ENCODE results near the gene SREBF1. TPM values are rescaled to one million over a fixed set of nuclear protein-coding genes. Genes with fewer than 3 reads are reported as not detected.

The SREBF1 gene
- total RNA-seq, 4 donors from 2014 or later = 118 to 226 (median 185) TPM

DNA sequence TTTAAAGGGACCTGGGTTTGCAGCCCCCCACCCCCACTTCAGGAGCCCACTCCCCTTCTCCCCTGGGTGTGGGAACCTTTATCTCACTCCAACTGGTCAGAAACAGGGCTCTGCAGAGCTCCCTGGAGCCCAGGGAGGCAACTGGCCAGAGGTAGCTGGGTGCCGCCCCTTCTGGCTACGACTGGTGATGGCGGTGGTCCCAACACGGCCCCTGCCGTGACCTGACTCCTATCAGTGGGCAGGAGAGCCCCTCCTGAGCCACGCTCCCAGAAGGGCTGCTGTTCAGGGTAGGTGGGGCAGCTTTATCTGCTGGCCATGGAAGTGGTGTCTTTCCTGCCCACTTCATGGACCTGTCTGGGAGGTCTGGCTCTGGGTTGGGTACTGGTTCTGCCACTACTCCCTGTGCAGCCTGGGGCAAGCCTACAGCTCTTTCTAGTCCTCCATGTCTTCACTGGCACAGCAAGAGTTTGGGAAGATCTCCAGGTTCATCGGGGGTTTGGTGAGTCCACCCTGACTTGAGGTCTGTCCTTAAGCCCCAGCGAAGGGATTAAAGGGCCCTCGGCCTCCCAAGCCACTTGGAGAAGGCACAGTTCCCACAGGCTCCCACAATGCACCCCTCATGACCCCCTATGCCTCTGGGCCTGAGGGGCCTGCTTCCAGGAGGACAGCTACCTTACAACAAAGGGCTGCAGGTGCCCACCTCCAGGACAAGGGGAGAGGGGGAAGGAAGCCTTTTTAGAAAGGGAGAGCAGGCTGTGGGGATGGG, 5.5 kb upstream of the SREBF1 start:
- H3K4me1 ChIP-seq = peaks cover 9 to 32% (median 16%) of the 10 kb centered on the region in 4 donors
- peak overlapping the region in 2 of 4 donors; percentile 98 to 100 for H3K27ac ChIP-seq
- TF ChIP-seq POLR2A (IDR thresholded peaks at IDR 0.05) = no peak
- TF ChIP-seq, protein P1, sequence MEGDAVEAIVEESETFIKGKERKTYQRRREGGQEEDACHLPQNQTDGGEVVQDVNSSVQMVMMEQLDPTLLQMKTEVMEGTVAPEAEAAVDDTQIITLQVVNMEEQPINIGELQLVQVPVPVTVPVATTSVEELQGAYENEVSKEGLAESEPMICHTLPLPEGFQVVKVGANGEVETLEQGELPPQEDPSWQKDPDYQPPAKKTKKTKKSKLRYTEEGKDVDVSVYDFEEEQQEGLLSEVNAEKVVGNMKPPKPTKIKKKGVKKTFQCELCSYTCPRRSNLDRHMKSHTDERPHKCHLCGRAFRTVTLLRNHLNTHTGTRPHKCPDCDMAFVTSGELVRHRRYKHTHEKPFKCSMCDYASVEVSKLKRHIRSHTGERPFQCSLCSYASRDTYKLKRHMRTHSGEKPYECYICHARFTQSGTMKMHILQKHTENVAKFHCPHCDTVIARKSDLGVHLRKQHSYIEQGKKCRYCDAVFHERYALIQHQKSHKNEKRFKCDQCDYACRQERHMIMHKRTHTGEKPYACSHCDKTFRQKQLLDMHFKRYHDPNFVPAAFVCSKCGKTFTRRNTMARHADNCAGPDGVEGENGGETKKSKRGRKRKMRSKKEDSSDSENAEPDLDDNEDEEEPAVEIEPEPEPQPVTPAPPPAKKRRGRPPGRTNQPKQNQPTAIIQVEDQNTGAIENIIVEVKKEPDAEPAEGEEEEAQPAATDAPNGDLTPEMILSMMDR (IDR thresholded peaks at IDR 0.05) = no peak
- H3K4me3 ChIP-seq = no peak overlapping the region
- no peaks in the 10 kb centered on the region for H3K9me3 ChIP-seq
- H3K36me3 ChIP-seq = peaks cover 0 to 8% (median 0%) of the 10 kb centered on the region in 3 donors
- no peaks in the 10 kb centered on the region for H3K27me3 ChIP-seq
- DNase-seq = no peak

DNA sequence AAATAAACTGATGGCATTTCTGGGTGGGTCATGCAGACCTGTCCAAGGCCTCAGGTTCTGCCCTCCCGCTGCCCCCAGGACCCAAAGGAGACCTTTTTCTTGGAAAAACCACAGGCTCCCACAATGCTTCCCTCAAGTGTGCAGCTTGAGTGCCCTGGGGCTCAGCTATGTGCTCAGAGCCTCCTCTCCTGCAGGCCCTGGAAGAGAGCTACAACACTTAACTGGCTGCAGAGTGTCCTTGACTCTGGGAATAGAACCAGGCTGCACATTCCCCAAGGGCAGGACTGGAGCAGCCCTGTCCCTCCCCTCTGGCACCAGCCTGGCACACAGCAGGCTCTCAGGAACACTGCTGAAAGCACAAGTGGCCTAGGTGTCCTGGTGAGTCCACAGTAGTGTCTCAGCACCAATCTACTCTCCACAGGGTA, 4.8 kb upstream of the SREBF1 start:
- no peak for DNase-seq
- Histone ChIP-seq H3K27me3 (no peaks in the 10 kb centered on the region), H3K4me3 (no peak overlapping the region), H3K4me1 (peaks cover 9 to 36% (median 19%) of the 10 kb centered on the region in 4 donors), H3K9me3 (no peaks in the 10 kb centered on the region), H3K36me3 (peaks cover 0 to 2% (median 0%) of the 10 kb centered on the region in 3 donors), H3K27ac (peak overlapping the region; percentile 95 to 100 (median 99))
- TF ChIP-seq POLR2A (IDR thresholded peaks at IDR 0.05) = no peak
- TF ChIP-seq, protein P1 (IDR thresholded peaks at IDR 0.05) = no peak

DNA sequence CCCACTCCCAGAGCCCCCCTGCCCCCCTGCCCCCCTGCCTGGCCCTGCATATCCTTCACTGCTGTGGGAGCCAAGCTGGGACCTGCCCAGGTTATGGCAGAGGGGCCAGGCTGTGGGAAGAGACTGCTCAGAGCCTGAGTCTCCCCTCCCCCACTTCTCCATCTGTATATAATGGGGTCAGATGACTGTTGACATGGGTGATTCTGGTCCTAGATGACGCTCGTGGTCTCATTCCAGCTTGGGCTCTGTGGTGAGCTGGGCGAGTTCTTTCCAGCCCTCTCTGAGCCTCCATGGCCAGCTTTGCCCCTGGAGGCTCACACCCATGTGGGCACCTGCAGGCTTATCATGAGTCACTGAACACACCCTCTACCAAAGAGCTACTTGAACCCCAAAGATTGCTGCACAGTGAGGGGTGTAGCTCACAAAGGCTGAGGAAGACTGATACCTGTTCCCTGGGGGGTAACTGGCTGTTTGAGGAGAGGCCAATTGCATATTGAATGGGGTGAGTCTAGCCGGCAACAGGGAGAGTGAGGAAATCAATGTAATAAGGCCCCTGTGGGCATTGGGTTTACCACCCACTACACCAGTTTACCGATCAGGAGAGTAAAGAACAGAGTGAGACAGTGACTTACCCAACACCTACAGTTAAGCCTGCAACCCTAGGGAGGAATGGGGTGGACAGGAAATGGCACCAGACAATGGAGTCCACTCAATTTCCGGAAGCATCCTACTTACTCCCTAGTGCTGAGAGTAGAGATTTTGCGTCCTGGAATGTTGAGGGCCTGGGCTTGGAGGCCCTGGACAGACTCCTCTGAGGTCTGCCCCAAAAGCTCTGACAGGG, 4.2 kb upstream of the SREBF1 start:
- TF ChIP-seq POLR2A (IDR thresholded peaks at IDR 0.05) = peak in 1 of 2 donors; percentile 23
- TF ChIP-seq, protein P1 (IDR thresholded peaks at IDR 0.05) = no peak
- no peaks in the 10 kb centered on the region for H3K36me3 ChIP-seq
- peaks cover 9 to 36% (median 19%) of the 10 kb centered on the region in 4 donors for H3K4me1 ChIP-seq
- no peaks in the 10 kb centered on the region for H3K27me3 ChIP-seq
- DNase-seq = no peak
- H3K27ac ChIP-seq = peak overlapping the region; percentile 95 to 100 (median 99)
- H3K4me3 ChIP-seq = peak overlapping the region; percentile 41 to 64 (median 50)
- no peaks in the 10 kb centered on the region for H3K9me3 ChIP-seq

DNA sequence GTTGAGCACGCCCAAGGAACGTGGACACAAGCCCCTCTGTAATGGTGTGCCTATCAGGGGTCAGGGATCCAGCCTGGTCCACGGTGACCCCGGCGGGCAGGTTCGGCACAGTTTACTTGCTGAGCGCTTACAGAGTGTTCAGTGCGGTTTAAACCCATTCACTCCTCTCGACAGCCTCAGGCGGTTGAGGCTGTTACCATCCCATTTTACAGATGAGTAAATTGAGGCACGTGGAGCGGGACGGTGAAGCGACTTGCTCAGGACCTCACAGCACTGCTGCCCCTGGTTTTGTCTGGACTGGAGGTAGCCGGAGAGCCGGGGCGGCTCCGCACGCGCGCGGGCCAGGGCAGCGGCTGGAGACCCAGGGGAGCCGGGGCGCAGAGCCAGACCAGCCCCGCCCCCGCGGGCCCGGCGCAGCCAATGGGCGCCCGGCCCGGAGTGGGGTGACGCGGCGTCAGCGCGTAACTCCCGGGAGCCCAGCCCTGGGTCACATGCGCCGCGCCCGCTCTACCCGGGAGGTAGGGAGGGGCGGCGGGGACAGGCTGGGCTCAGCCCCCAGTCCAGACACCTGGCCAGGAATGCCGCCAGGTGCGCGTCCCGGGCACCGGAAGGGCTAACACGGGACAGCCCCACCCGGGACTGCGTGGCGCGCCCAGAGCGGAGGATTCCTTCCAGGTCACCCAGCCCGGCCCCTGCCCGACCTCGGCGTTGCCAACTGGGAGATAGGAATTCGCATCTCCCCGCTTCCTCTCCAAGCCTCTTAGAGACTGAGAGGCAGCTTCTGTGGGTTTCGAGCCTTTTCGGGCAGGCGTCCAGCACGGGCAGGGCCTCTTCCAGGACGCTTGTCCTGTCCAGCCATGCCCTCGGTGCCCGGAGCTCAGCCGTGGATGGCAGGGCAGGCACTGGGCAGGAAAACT, 3.3 kb upstream of the SREBF1 start:
- Histone ChIP-seq H3K36me3 (no peaks in the 10 kb centered on the region), H3K27me3 (no peaks in the 10 kb centered on the region), H3K27ac (peak overlapping the region; percentile 95 to 100 (median 99)), H3K9me3 (no peaks in the 10 kb centered on the region), H3K4me1 (peaks cover 18 to 45% (median 27%) of the 10 kb centered on the region in 4 donors), H3K4me3 (peak overlapping the region; percentile 41 to 64 (median 50))
- DNase-seq = peak; percentile 83 to 97 (median 96)
- peak; percentile 88 to 94 for TF ChIP-seq POLR2A (IDR thresholded peaks at IDR 0.05)
- TF ChIP-seq, protein P1 (IDR thresholded peaks at IDR 0.05) = no peak
